ENCODE results near the gene HBM. TPM values are rescaled to one million over a fixed set of nuclear protein-coding genes. Genes with fewer than 3 reads are reported as not detected.
"Not testable (repeated sequence)": the region's sequence is repeated elsewhere in the genome, so short reads cannot be mapped to it uniquely, and the experiment has no call there.

HBM gene
- polyA plus RNA-seq, 1 of the 3 experiments (the other 2 are of a cell fraction) = not detected

- H3K36me3 ChIP-seq (replicated peaks in 1 of 2; ENCODE audit: control insufficient read depth in 1 of 2, insufficient read depth in 2 of 2, low read length in 1 of 2); H3K4me3 ChIP-seq (ENCODE audit: low read depth in 2 of 2, low read length in 1 of 2); H4K20me1 ChIP-seq (ENCODE audit: insufficient read depth); H3F3A ChIP-seq (replicated peaks; ENCODE audit: insufficient read depth); POLR2A ChIA-PET; H3K4me2 ChIP-seq; H2AFZ ChIP-seq (ENCODE audit: low read depth); H3K27ac ChIP-seq (ENCODE audit: low read depth in 2 of 2, low read length in 1 of 2); H3K79me2 ChIP-seq (ENCODE audit: insufficient read depth); DNase-seq; H3K9me3 ChIP-seq; H3K9me2 ChIP-seq; H3K9ac ChIP-seq: not testable (repeated sequence)
- 14% methylated on average over 4 of the region's 5 CpGs for WGBS (ENCODE audit: low lambda C conversion rate)
- Histone ChIP-seq H3K4me1 (ENCODE audit: control insufficient read depth in 1 of 2, insufficient read depth in 2 of 2, low read depth in 1 of 2, low read length in 1 of 2) (peaks cover 0 to 12% of the 10 kb centered on the region in 2 experiments; a peak in 1 of 4 replicates), H3K27me3 (ENCODE audit: insufficient read depth) (peaks cover 33% of the 10 kb centered on the region)
- TF ChIP-seq NFIC (IDR thresholded peaks at IDR 0.05; ENCODE audit: borderline replicate concordance) = 0 out of 2 replicates have a peak, but pooled peaks have one; percentile 25
- peak; percentile 89 for TF ChIP-seq REST (IDR thresholded peaks at IDR 0.05; ENCODE audit: low read depth, low read length)
- CTCF ChIA-PET = interaction anchor here (1.4 to 2.7 kb wide), 4 partner anchors 10 to 63 kb away, joined by 5 to 28 read pairs (median 12); partner anchors contain the start of gene HBQ1
These were observed 4.3 kb downstream of the HBM start for GRCh38 chr16:170088-170507.

- no peak for TF ChIP-seq MXI1 (IDR thresholded peaks at IDR 0.05; ENCODE audit: low read depth, low read length)
- no peak for TF ChIP-seq SMC3 (IDR thresholded peaks at IDR 0.05; ENCODE audit: low read depth, low read length)
- TF ChIP-seq MAX (IDR thresholded peaks at IDR 0.05; ENCODE audit: low read depth) = no peak
- TF ChIP-seq REST (IDR thresholded peaks at IDR 0.05; ENCODE audit: low read depth, low read length) = 0 out of 2 replicates have a peak, but pooled peaks have one; percentile 34
- no peak for TF ChIP-seq FOXJ3 (CRISPR knock-in tag; IDR thresholded peaks at IDR 0.05)
- TF ChIP-seq PBX3 (IDR thresholded peaks at IDR 0.05) = no peak
- no peak overlapping the region for H3K4me2 ChIP-seq
- CTCF ChIA-PET = interaction anchor here (1.4 to 2.4 kb wide), 3 partner anchors 10 to 64 kb away, joined by 5 to 16 read pairs (median 7); partner anchors contain the start of gene HBQ1
- no peak overlapping the region for H3K4me3 ChIP-seq (ENCODE audit: low read depth in 2 of 2, low read length in 1 of 2)
- no peak overlapping the region for H2AFZ ChIP-seq (ENCODE audit: low read depth)
- no peak for DNase-seq
- H3K36me3 ChIP-seq (replicated peaks in 1 of 2; ENCODE audit: control insufficient read depth in 1 of 2, insufficient read depth in 2 of 2, low read length in 1 of 2) = no peaks in the 10 kb centered on the region
- POLR2A ChIA-PET = no interaction called here
- H3K79me2 ChIP-seq (ENCODE audit: insufficient read depth) = no peaks in the 10 kb centered on the region
- H3F3A ChIP-seq (replicated peaks; ENCODE audit: insufficient read depth) = peaks cover 7% of the 10 kb centered on the region
- H3K27ac ChIP-seq (ENCODE audit: low read depth in 2 of 2, low read length in 1 of 2) = no peak overlapping the region
- peaks cover 33% of the 10 kb centered on the region for H3K27me3 ChIP-seq (ENCODE audit: insufficient read depth)
- peaks cover 11% of the 10 kb centered on the region; the same call in 1 of the 2 replicates for H4K20me1 ChIP-seq (ENCODE audit: insufficient read depth)
- H3K9me2 ChIP-seq = no peaks in the 10 kb centered on the region
- H3K9me3 ChIP-seq = no peaks in the 10 kb centered on the region
- no peak overlapping the region for H3K9ac ChIP-seq
- peaks cover 0 to 5% of the 10 kb centered on the region in 2 experiments; a peak in 1 of 4 replicates for H3K4me1 ChIP-seq (ENCODE audit: control insufficient read depth in 1 of 2, insufficient read depth in 2 of 2, low read depth in 1 of 2, low read length in 1 of 2)
- WGBS (ENCODE audit: low lambda C conversion rate) = 0% methylated on average over 1 of the region's 1 CpG
These were observed 5.0 kb downstream of the HBM start for GRCh38 chr16:170788-171187.

DNA sequence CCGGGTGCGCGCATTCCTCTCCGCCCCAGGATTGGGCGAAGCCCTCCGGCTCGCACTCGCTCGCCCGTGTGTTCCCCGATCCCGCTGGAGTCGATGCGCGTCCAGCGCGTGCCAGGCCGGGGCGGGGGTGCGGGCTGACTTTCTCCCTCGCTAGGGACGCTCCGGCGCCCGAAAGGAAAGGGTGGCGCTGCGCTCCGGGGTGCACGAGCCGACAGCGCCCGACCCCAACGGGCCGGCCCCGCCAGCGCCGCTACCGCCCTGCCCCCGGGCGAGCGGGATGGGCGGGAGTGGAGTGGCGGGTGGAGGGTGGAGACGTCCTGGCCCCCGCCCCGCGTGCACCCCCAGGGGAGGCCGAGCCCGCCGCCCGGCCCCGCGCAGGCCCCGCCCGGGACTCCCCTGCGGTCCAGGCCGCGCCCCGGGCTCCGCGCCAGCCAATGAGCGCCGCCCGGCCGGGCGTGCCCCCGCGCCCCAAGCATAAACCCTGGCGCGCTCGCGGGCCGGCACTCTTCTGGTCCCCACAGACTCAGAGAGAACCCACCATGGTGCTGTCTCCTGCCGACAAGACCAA lies 6.7 kb downstream of the HBM start, which contains the start of gene HBA2:
HBA2 (plus strand) TSS at position 503 of the 568 bp plus-strand sequence; CDS start at position 540, 37 bp downstream.
- H3K36me3 ChIP-seq (replicated peaks in 1 of 2; ENCODE audit: control insufficient read depth in 1 of 2, insufficient read depth in 2 of 2, low read length in 1 of 2); H3K4me3 ChIP-seq (ENCODE audit: low read depth in 2 of 2, low read length in 1 of 2); H3K9me3 ChIP-seq; POLR2A ChIA-PET; H2AFZ ChIP-seq (ENCODE audit: low read depth); H3K9me2 ChIP-seq; H3K79me2 ChIP-seq (ENCODE audit: insufficient read depth); H3K27ac ChIP-seq (ENCODE audit: low read depth in 2 of 2, low read length in 1 of 2); H3K4me2 ChIP-seq; DNase-seq; H3K4me1 ChIP-seq (ENCODE audit: control insufficient read depth in 1 of 2, insufficient read depth in 2 of 2, low read depth in 1 of 2, low read length in 1 of 2); H3F3A ChIP-seq (replicated peaks; ENCODE audit: insufficient read depth); H3K9ac ChIP-seq: not testable (repeated sequence)
- Histone ChIP-seq H3K27me3 (ENCODE audit: insufficient read depth) (peaks cover 22% of the 10 kb centered on the region), H4K20me1 (ENCODE audit: insufficient read depth) (peaks cover 11% of the 10 kb centered on the region; the same call in 1 of the 2 replicates)
- WGBS (ENCODE audit: low lambda C conversion rate) = no CpG with 5 or more reads among the region's 74 CpGs
- CTCF ChIA-PET = interaction anchor here (0.9 to 2.4 kb wide), 3 partner anchors 8 to 75 kb away, joined by 3 to 16 read pairs (median 4); partner anchors contain the start of gene HBQ1

Data from SK-N-SH (cell line).